H1 (cell line): ENCODE results near the gene BCAS4. TPM values are rescaled to one million over a fixed set of nuclear protein-coding genes. Genes with fewer than 3 reads are reported as not detected.

Experiments used
- CTCF ChIA-PET: fragments of 300-600 bp; sonication (Branson Sonifier 250); formaldehyde crosslinking; loops from one replicate; lab custom pipeline; 2021; ENCODE audit not compliant: partially characterized antibody; lab: Charles Lee
- POLR2A ChIA-PET: fragments of 300-600 bp; sonication (Branson Sonifier 250); formaldehyde crosslinking; loops from one replicate; lab custom pipeline; 2021; ENCODE audit warnings: inconsistent platforms; ENCODE audit not compliant: partially characterized antibody; lab: Charles Lee
- DNase-seq, 2 experiments: peaks; one replicate each; pipeline versions ENCODE4 v3.0.0 to v3.0.0-alpha.2; 2010 to 2022; ENCODE audit warnings: low spot score in 2 of 2, low read depth in 1 of 2, mixed read lengths in 1 of 2
- FAIRE-seq: peaks from 2 replicates; lab custom pipeline; 2011; peaks lifted over from hg19 to GRCh38; lab: Jason Lieb, UNC
- H2AFZ ChIP-seq: 2 replicates; pipeline ENCODE4 v1.8.1; 2012; ENCODE audit warnings: low read length, inconsistent platforms
- H2AK5ac ChIP-seq: 2 replicates; pipeline ENCODE4 v1.6.1; 2013; ENCODE audit warnings: low read depth, low read length
- H2BK120ac ChIP-seq: replicated peaks from 2 replicates; pipeline ENCODE3; 2013; ENCODE audit warnings: low read depth, low read length, inconsistent platforms
- H2BK12ac ChIP-seq: 2 replicates; pipeline ENCODE4 v1.6.1; 2013; ENCODE audit warnings: low read depth, low read length
- H2BK15ac ChIP-seq: 2 replicates; pipeline ENCODE4 v1.6.1; 2013; ENCODE audit warnings: low read length
- H2BK20ac ChIP-seq: 2 replicates; pipeline ENCODE4 v1.6.1; 2013; ENCODE audit warnings: low read length
- H2BK5ac ChIP-seq: 2 replicates; pipeline ENCODE4 v1.6.1; 2013; ENCODE audit warnings: low read depth, low read length
- H3K14ac ChIP-seq: 2 replicates; pipeline ENCODE4 v1.6.1; 2013; ENCODE audit warnings: inconsistent platforms; ENCODE audit not compliant: insufficient read length
- H3K18ac ChIP-seq: 2 replicates; pipeline ENCODE4 v1.6.1; 2013; ENCODE audit warnings: low read length; ENCODE audit errors: extremely low read depth
- H3K23ac ChIP-seq: 2 replicates; pipeline ENCODE4 v1.6.1; 2013; ENCODE audit warnings: inconsistent platforms; ENCODE audit not compliant: insufficient read length
- H3K23me2 ChIP-seq: 2 replicates; pipeline ENCODE4 v1.6.1; 2013; ENCODE audit warnings: low read depth, low read length
- H3K27ac ChIP-seq: 2 replicates; pipeline ENCODE4 v1.6.1; 2011; ENCODE audit warnings: low read depth, low read length, inconsistent platforms
- H3K27me3 ChIP-seq, 4 experiments: replicated peaks in 1 of 4; 1 replicate in 1 of 4; 2 replicates in 3 of 4; pipeline versions ENCODE4 v1.6.1 to v1.8.1; 2011 to 2013; ENCODE audit warnings: low read length in 3 of 4, mild to moderate bottlenecking in 3 of 4, inconsistent platforms in 2 of 4, mixed read lengths in 2 of 4, moderate library complexity in 1 of 4; ENCODE audit not compliant: control insufficient read depth in 3 of 4, insufficient read depth in 3 of 4; ENCODE audit errors: extremely low read depth in 1 of 4
- H3K36me3 ChIP-seq, 4 experiments: 2 replicates each; pipeline versions ENCODE4 v1.6.1 to v1.8.1; 2011 to 2013; ENCODE audit warnings: mild to moderate bottlenecking in 4 of 4, low read length in 3 of 4, moderate library complexity in 2 of 4, control low read depth in 1 of 4, inconsistent platforms in 1 of 4; ENCODE audit not compliant: insufficient read depth in 4 of 4, control insufficient read depth in 2 of 4
- H3K4ac ChIP-seq: replicated peaks from 2 replicates; pipeline ENCODE3; 2013; ENCODE audit warnings: low read length, low read depth, mixed read lengths, inconsistent platforms; ENCODE audit not compliant: insufficient read length
- H3K4me1 ChIP-seq, 4 experiments: replicated peaks in 1 of 4; 1 replicate in 1 of 4; 2 replicates in 3 of 4; pipeline versions ENCODE4 v1.6.1 to v1.8.1; 2011 to 2013; ENCODE audit warnings: low read length in 3 of 4, inconsistent platforms in 2 of 4, mixed read lengths in 1 of 4; ENCODE audit not compliant: insufficient read depth in 4 of 4, control insufficient read depth in 3 of 4
- H3K4me2 ChIP-seq, 2 experiments: 2 replicates each; pipeline versions ENCODE4 v1.6.1 to v1.8.1; 2011 to 2013; ENCODE audit warnings: low read depth in 2 of 2, low read length in 2 of 2, control low read depth in 1 of 2, inconsistent platforms in 1 of 2, mild to moderate bottlenecking in 1 of 2; ENCODE audit not compliant: insufficient read depth in 1 of 2
- H3K4me3 ChIP-seq, 4 experiments: fragments of 200-600, 300-600 bp in 1 of 4; sonication (generic), shearing (Covaris generic), sonication (Bioruptor Twin) in 1 of 4; 2 replicates each; pipeline versions ENCODE4 v1.5.1 to v1.8.1; 2011 to 2016; ENCODE audit warnings: low read length in 4 of 4, low read depth in 3 of 4, control low read depth in 2 of 4, inconsistent platforms in 2 of 4, mild to moderate bottlenecking in 2 of 4, mixed read lengths in 1 of 4, moderate library complexity in 1 of 4; ENCODE audit not compliant: insufficient read depth in 2 of 4; ENCODE audit errors: extremely low read depth in 1 of 4
- H3K56ac ChIP-seq: replicated peaks from 2 replicates; pipeline ENCODE3; 2013; ENCODE audit warnings: low read depth, mild to moderate bottlenecking, mixed read lengths, low read length, inconsistent platforms; ENCODE audit not compliant: insufficient read length
- H3K79me1 ChIP-seq: 2 replicates; pipeline ENCODE4 v1.6.1; 2013; ENCODE audit warnings: low read depth, low read length, control low read depth
- H3K79me2 ChIP-seq, 2 experiments: 2 replicates each; pipeline versions ENCODE4 v1.6.1 to v1.8.1; 2012 to 2013; ENCODE audit warnings: low read length in 2 of 2, mild to moderate bottlenecking in 2 of 2, inconsistent platforms in 1 of 2; ENCODE audit not compliant: insufficient read depth in 2 of 2, control insufficient read depth in 1 of 2
- H3K9ac ChIP-seq, 4 experiments: replicated peaks in 1 of 4; 1 replicate in 1 of 4; 2 replicates in 3 of 4; pipeline versions ENCODE4 v1.6.1 to v1.8.1; 2011 to 2013; ENCODE audit warnings: low read depth in 3 of 4, low read length in 3 of 4, control low read depth in 2 of 4, mild to moderate bottlenecking in 2 of 4, moderate library complexity in 2 of 4, inconsistent platforms in 1 of 4; ENCODE audit errors: extremely low read depth in 1 of 4
- H3K9me3 ChIP-seq, 2 experiments: 2 replicates each; pipeline versions ENCODE4 v1.6.1 to v1.8.1; 2012 to 2013; ENCODE audit warnings: mild to moderate bottlenecking in 2 of 2, moderate library complexity in 2 of 2, control low read depth in 1 of 2, inconsistent platforms in 1 of 2, low read depth in 1 of 2, low read length in 1 of 2, mixed read lengths in 1 of 2; ENCODE audit not compliant: insufficient read depth in 2 of 2
- H4K20me1 ChIP-seq, 2 experiments: replicated peaks in 1 of 2; 2 replicates each; pipeline versions ENCODE3 to v1.8.1; 2011 to 2013; ENCODE audit warnings: inconsistent platforms in 2 of 2, low read length in 2 of 2, mild to moderate bottlenecking in 1 of 2; ENCODE audit not compliant: insufficient read depth in 2 of 2, control insufficient read depth in 1 of 2
- H4K5ac ChIP-seq: 2 replicates; pipeline ENCODE4 v1.6.1; 2013; ENCODE audit warnings: low read length, low read depth, mixed read lengths, inconsistent platforms; ENCODE audit not compliant: insufficient read length
- H4K8ac ChIP-seq: 2 replicates; pipeline ENCODE4 v1.8.0; 2013; ENCODE audit warnings: mild to moderate bottlenecking, moderate library complexity, low read length, inconsistent platforms; ENCODE audit not compliant: insufficient read depth; ENCODE audit errors: extremely low read depth
- H4K91ac ChIP-seq: replicated peaks from 2 replicates; pipeline ENCODE3; 2013; ENCODE audit warnings: low read length, mixed read lengths, inconsistent platforms; ENCODE audit not compliant: insufficient read length
- CBX5 ChIP-seq: fragments of 300-800, 300-1000 bp; sonication (generic); IDR thresholded peaks from 2 replicates; pipeline ENCODE4 v1.7.1; 2016; ENCODE audit warnings: antibody characterized with exemption, low read length, low read depth
- EZH2 ChIP-seq: fragments of 200-600 bp; sonication (generic); IDR thresholded peaks from 2 replicates; pipeline ENCODE4 v1.7.1; 2012; ENCODE audit warnings: low read depth, mild to moderate bottlenecking, moderate library complexity, low read length, inconsistent platforms; ENCODE audit not compliant: severe bottlenecking
- NANOG ChIP-seq: IDR thresholded peaks from 2 replicates; pipeline ENCODE4 v1.6.1; 2011; ENCODE audit warnings: low read length, low read depth, mild to moderate bottlenecking, inconsistent platforms; ENCODE audit not compliant: insufficient read depth, poor library complexity, severe bottlenecking
- SP4 ChIP-seq: IDR thresholded peaks from 2 replicates; pipeline ENCODE4 v1.6.1; 2012; ENCODE audit warnings: low read length, inconsistent platforms
- TEAD4 ChIP-seq: IDR thresholded peaks from 2 replicates; pipeline ENCODE4 v1.6.1; 2012; ENCODE audit warnings: low read depth, low read length, inconsistent platforms, mixed read lengths
- WGBS, 2 experiments: shearing (Covaris generic) in 1 of 2; methylation state at CpG; one replicate each; pipeline versions ENCODE4 v1.1.6 to v1.1.7; 2013 to 2015; ENCODE audit warnings: low lambda C conversion rate in 2 of 2, mixed read lengths in 2 of 2, inconsistent platforms in 1 of 2, low coverage in 1 of 2, missing lambda C conversion rate in 1 of 2; ENCODE audit not compliant: insufficient replicate concordance in 2 of 2, insufficient coverage in 1 of 2, insufficient read length in 1 of 2; ENCODE audit errors: extremely low coverage in 1 of 2, missing lambda C conversion rate in 1 of 2; 5-methylcytosine and 5-hydroxymethylcytosine counted together
- polyA plus RNA-seq, 7 experiments: library from polyadenylated mRNA; depleted of rRNA in 3 of 7; stranded (reverse) in 5 of 7; unstranded in 2 of 7; fragments of >200 nt in 5 of 7; fragments of 200-250 nt in 2 of 7; gene quantifications; 1 replicate in 5 of 7; 2 replicates in 1 of 7; 4 replicates in 1 of 7; pipeline versions ENCODE4 v1.2.1 to v1.2.3, GENCODE V29; 2011 to 2013; ENCODE audit warnings: missing spikeins in 2 of 7, mixed read lengths in 2 of 7
- total RNA-seq: library from RNA; stranded (reverse); fragmentation: NEBNext Ultra II Directional; extraction: Animal tissue kit (Norgen Biotek cat#: 25700); gene quantifications from 2 replicates; pipeline ENCODE4 v1.2.1, GENCODE V29; 2021
- TF ChIP-seq, protein P1 (sequence below): IDR thresholded peaks from 2 replicates; pipeline ENCODE4 v1.6.1; 2011; ENCODE audit warnings: low read depth, mild to moderate bottlenecking, low read length; ENCODE audit not compliant: insufficient read depth
- TF ChIP-seq, protein P2 (sequence below): IDR thresholded peaks from 2 replicates; pipeline ENCODE4 v1.6.1; 2012; ENCODE audit warnings: inconsistent platforms
- TF ChIP-seq, protein P3 (sequence below): IDR thresholded peaks from 2 replicates; pipeline ENCODE4 v1.6.1; 2012; ENCODE audit warnings: inconsistent platforms

The BCAS4 gene
- total and polyA plus RNA-seq, 2 of the 8 experiments (the other 6 are each of a cell fraction or from before 2014, with no cell fraction given), result 21.2 to 23.6 TPM

- no peaks in the 10 kb centered on the region for H3K9me3 ChIP-seq
- no peak overlapping the region for H3K4me2 ChIP-seq
- H3K23me2 ChIP-seq, result peaks cover 1% of the 10 kb centered on the region; the same call in 1 of the 2 replicates
- no peaks in the 10 kb centered on the region for H3K27me3 ChIP-seq
- ChIA-PET POLR2A (interaction anchor here (1.1 kb wide), 1 partner anchor 87 kb away, joined by 4 read pairs; no protein-coding TSS in a partner anchor), CTCF (interaction anchor here (0.7 to 1.7 kb wide), 3 partner anchors 48 to 130 kb away, joined by 3 read pairs; no protein-coding TSS in a partner anchor)
- no peak overlapping the region for H3K9ac ChIP-seq
- H2BK20ac ChIP-seq, result no peak overlapping the region
- H3K4ac ChIP-seq, result no peak overlapping the region
- TF ChIP-seq NANOG (no peak), SP4 (no peak), TEAD4 (no peak), EZH2 (no peak), CBX5 (no peak)
- TF ChIP-seq, protein P1, sequence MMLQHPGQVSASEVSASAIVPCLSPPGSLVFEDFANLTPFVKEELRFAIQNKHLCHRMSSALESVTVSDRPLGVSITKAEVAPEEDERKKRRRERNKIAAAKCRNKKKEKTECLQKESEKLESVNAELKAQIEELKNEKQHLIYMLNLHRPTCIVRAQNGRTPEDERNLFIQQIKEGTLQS, result no peak
- TF ChIP-seq, protein P2, sequence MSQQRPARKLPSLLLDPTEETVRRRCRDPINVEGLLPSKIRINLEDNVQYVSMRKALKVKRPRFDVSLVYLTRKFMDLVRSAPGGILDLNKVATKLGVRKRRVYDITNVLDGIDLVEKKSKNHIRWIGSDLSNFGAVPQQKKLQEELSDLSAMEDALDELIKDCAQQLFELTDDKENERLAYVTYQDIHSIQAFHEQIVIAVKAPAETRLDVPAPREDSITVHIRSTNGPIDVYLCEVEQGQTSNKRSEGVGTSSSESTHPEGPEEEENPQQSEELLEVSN, result no peak
- TF ChIP-seq, protein P3, sequence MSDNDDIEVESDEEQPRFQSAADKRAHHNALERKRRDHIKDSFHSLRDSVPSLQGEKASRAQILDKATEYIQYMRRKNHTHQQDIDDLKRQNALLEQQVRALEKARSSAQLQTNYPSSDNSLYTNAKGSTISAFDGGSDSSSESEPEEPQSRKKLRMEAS, result no peak
- H2BK120ac ChIP-seq, result no peak overlapping the region
- H2BK12ac ChIP-seq, result no peak overlapping the region
- H3K18ac ChIP-seq, result no peak overlapping the region
- peaks cover 4% of the 10 kb centered on the region for H3K79me1 ChIP-seq
- no peak overlapping the region for H2AK5ac ChIP-seq
- no peak overlapping the region for H4K8ac ChIP-seq
- H3K79me2 ChIP-seq, result no peaks in the 10 kb centered on the region; a peak in 1 of 4 replicates
- no peak overlapping the region for H2BK5ac ChIP-seq
- no peak overlapping the region for H2BK15ac ChIP-seq
- no peak overlapping the region for H3K23ac ChIP-seq
- H3K56ac ChIP-seq, result no peak overlapping the region
- peaks cover 0 to 6% (median 0%) of the 10 kb centered on the region in 4 experiments; a peak in 2 of 7 replicates for H3K4me1 ChIP-seq
- FAIRE-seq, result no peak
- H3K36me3 ChIP-seq, result no peaks in the 10 kb centered on the region
- H3K14ac ChIP-seq, result no peak overlapping the region
- no peak overlapping the region for H3K27ac ChIP-seq
- DNase-seq, result no peak
- H3K4me3 ChIP-seq, result no peak overlapping the region
- no peak overlapping the region for H4K5ac ChIP-seq
- WGBS, 2 experiments, result 87% methylated on average over 7 of the region's 7 CpGs; no CpG with 5 or more reads in 1 of the 2 experiments
- no peak overlapping the region for H4K91ac ChIP-seq
- H2AFZ ChIP-seq, result no peak overlapping the region
- peaks cover 0 to 2% of the 10 kb centered on the region in 2 experiments for H4K20me1 ChIP-seq
Measured at GRCh38 chr20:50798650-50799049, 3.8 kb downstream of the BCAS4 start.
